Activated CD8-positive, alpha-beta memory T cell treated with anti-CD3 and anti-CD28 coated beads for 24 hours (primary cell): ENCODE data around the gene SNAPC3.
"Not testable (repeated sequence)": the region's sequence is repeated elsewhere in the genome, so short reads cannot be mapped to it uniquely, and the experiment has no call there.

Experiments used
- DNase-seq: peaks from one replicate; pipeline ENCODE4 v3.0.0-alpha.2; 2020

The SNAPC3 gene

DNA sequence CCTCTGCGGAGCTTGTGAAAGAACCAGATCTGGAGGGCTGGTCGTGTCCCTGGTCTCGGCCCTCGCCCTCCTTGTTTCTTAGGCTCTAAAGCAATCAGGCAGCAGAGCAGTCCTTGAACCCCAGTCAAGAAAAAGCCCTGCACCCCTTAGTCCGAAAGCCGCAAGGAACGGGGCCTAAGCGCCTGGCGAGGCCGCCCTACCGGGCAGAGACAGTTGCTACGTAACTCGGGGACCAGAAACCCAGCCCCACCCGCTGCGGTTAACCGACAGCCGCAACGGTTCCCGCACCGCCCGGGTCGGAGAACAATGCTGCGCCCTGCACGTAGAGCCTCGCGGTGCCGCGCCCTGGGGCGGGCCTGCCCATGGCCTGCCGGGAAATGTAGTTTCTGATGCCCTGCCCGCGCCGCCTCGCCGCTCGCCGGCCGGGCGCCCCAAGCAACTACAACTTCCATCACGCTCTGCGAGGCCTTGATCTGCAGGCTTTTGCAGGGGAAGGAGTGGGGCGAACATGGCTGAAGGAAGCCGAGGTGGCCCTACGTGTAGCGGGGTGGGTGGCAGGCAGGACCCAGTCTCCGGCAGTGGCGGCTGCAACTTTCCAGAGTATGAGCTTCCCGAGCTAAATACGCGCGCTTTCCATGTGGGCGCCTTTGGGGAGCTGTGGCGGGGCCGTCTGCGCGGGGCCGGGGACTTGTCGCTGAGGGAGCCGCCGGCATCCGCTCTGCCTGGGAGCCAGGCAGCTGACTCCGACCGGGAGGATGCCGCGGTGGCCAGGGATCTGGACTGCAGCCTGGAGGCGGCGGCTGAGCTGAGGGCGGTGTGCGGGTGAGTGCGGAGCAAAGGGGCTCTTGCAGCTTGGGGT lies at the start of gene SNAPC3:
TSS of gene SNAPC3 (plus strand) at position 505 of the 859 bp plus-strand sequence. CDS start at position 509, 4 bp downstream.
- peak; percentile 96 for DNase-seq

DNA sequence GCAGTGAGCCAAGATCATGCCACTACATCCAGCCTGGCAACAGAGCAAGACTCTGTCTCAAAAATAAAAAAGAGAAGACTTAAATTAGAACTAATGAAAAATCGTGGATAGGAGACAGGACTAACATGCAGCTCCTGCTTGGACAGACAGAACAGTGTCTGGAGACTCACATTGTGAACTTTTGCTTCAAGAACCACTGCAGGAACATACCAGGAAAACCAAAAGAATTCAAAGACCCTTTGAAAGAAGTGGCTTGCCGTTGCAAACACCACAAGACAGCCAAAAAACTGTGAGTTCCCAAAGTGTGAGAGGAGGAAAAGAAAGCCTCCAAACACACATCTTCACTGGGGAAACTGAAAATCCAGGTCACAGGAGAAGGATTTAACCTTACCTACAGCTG lies 48.8 kb upstream of the SNAPC3 start:
- DNase-seq, result no peak

DNA sequence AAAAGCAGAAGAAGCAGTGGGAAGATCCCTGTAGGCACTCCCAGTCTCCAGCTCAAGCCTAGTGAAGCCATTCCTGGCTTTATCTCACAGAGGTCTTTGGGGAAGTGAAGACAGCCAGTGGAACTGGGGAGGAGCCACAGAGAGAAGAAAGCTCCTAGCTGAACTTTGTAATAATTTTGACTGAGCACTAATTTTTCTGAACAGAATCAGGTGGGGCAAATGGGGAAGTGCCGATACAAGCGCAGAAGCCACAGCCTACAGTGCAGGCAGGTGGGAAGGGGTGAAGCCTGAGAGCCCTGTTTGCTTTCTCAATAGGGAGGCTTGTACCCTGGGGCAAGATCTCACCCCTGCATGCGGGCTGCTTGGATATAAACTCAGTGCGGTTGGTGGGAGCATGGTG lies 48.4 kb upstream of the SNAPC3 start:
- DNase-seq, result no peak

- no peak for DNase-seq
Measured at GRCh38 chr9:15374825-15375224, 47.9 kb upstream of the SNAPC3 start.

DNA sequence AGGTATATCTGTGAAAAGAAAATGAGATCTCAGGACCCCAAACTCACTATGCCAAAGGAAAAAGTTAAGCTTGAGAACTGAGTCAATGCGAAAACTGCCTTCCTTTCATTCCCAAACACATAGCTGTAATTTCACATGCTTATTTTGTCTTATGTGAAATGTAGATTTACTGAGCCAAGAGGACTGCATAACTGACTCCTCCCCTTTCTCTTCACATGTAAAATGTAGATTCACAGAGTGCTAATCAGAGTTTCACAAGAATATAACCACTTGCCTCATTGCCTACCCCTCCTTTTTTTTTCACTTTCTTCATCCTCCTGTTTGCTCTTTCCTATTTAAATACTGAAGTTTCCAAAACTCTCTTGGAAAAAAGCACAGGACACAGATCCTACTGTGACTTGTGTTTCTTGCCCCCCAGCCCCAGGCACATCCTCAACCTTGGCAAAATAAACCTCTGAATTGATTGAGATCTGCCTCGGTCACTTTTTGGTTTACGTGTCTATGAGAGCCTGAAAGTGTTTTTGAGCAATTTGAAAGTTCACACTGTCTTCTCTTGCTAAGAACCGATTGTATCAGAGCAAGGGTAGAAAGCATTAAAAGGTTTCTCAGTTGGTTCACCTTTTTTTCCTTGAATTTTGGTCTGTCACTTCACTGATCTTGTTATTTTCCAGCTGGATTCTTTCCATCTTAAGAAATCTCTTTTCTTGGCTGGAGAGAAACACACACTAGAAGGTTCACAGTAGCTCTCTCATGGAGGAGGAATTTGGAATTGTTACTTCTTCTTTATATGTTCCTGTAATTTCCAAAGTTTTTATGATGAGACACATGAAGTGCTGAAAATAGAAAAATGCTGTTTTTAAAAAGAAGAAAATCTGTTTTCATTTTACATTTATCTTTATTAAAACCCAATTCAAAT lies 44.8 kb upstream of the SNAPC3 start:
- no peak for DNase-seq

- not testable (repeated sequence) for DNase-seq
Measured at GRCh38 chr9:15379317-15379716, 43.4 kb upstream of the SNAPC3 start.

DNA sequence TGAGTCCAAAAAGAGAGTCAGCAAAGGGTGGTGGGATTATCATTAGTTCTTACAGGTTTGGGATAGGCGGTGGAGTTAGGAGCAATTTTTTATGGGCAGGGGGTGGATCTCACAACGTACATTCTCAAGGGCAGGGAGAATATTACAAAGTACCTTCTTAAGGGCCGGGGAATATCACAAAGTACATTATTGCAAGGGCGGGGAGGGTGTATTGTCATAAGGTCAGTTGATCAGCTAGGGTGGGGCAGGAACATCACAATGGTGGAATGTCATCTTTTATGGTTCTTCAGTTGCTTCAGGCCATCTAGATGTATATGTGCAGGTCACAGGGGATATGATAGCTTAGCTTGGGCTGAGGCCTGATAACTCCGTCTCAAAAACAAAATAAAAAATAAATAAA lies 42.8 kb upstream of the SNAPC3 start:
- not testable (repeated sequence) for DNase-seq

- no peak for DNase-seq
Measured at GRCh38 chr9:15381491-15381890, 41.2 kb upstream of the SNAPC3 start.

- DNase-seq, result no peak
Measured at GRCh38 chr9:15386465-15386864, 36.2 kb upstream of the SNAPC3 start.

- DNase-seq, result no peak
Measured at GRCh38 chr9:15389173-15389572, 33.5 kb upstream of the SNAPC3 start.

DNA sequence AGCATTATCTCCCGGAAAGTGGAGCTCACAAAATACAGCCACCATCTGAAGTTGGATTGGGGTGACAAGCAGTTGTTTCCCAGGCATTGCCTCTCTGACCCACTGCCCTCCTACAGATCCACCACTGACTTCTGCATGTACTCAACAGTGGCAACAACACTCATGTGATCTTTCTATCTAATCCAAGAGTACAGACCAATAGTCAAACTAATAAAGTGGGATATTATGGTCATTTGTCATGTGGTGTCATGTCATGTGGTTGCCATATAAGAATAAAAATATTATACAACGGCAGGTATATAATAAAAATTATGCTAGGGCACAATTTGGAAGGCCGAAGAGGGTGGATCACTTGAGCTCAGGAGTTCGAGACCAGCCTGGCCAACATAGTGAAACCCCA lies 33.0 kb upstream of the SNAPC3 start:
- DNase-seq, result no peak

DNA sequence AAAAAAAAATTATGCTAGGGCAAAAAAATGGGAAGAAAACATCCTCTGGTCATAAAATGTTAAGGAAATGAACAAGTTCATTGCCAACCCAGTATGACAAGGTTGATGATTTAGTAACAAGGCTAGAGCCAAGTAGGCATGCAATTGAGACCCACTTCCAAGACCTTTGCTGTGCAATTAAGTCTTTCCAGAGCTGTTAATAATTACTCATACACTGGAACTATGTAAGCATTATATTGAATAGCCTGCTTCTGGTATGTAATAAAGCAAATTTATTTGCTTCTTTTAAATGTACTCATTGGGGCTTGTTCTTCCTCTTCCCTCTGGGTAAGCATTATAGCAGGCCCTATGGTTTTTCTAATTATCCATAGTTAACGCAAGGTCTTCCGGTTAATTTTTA lies 32.5 kb upstream of the SNAPC3 start:
- no peak for DNase-seq

GRCh38 chr9:15392363-15392762 lies 30.3 kb upstream of the SNAPC3 start:
- no peak for DNase-seq

- DNase-seq, result no peak
Measured at GRCh38 chr9:15400281-15400941, 22.3 kb upstream of the SNAPC3 start.

DNA sequence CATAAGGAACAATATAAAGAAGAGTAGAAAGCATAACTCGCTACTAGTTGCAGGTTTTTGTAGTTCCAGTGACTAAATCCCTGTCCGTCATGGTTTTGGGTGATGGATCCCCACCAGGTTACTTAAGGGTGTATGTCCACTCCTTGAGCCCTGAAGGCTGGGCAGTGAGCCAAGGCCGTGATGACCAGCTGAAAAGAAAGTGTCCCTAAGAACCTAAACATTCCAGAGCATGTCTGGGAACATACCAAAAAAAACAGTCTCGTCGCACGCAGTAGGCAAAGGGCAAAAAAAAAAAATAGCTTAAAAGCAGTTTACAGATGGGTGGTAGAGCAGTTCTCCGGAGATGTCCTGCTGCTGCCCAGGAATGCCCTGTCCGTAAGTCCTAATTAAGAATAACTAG lies 21.4 kb upstream of the SNAPC3 start:
- DNase-seq, result no peak

GRCh38 chr9:15403155-15403554 lies 19.5 kb upstream of the SNAPC3 start:
- DNase-seq, result no peak

DNA sequence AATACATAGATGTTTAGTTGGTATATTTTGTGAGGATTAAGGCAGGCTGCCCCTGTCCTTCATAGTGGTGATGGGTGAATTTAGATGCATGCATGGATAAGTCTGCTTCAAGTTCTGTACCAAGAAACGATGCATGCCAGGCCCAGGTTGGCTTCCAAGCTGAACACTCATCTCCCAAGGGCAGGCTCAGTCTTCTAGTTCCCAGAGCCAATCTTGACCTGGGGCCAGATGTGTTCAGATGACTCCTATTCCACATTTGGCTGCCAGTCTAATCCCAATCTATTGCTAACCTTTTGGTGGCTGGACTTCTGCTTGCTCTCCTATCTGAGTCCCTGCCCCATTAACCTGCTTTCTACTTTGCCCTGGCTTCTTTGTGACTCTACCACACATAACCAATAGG lies 18.5 kb upstream of the SNAPC3 start:
- DNase-seq, result no peak

DNA sequence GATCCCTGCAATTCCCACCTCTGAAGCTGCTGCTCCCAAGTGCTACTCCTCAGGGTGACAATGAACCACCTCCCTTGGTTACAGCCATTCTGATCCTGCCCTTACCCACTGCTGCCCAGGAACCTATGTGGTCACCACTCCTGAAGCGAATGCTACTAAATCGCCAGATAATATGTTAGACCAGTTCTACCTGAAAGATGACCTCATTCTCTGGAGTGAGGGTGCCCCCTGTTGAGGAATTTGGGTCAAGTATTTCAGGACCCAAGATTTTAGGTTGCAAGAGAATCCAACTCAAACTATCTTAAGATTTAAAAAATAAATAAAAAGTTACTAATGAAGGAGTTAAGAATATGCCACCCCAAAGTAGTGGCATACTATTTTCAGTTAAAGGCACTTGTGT lies 5.8 kb upstream of the SNAPC3 start:
- no peak for DNase-seq

DNA sequence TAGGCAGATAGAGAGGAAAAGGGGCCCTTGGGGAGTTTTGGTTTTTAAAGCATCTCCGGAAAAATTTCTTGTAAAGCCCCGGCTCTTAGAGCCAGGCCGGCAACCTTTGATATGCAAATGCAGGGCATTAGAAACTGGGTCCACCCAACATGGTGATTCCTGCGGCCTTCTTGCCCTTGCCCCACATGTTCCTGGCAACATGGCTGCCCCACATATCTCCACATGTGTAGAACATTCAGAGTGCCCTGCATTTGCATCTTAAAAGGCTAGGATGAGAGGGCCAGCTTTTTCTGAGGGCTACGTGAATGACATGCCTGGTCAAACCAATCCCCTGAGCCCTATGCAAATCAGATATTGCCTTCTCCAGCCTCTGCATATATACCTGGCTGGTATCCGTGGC lies 5.0 kb upstream of the SNAPC3 start:
- DNase-seq, result no peak

DNA sequence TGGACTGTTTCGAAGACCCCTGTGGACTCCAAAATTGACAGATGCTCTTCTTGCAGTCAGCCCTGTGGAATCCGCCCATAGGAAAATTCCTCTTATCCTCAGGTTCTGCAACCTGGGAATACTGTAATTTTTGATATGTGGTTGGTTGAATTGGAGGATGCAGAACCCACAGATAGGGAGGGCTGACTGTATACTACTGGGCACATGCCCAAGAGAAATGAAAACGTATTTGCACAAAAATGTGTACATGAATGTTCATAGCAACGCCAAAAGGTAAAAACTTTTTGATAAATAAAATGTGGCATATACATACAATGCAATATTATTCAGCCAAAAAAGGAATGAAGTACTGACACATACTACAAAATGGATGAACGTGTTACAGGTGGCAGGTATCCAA lies 1.9 kb upstream of the SNAPC3 start:
- no peak for DNase-seq

DNA sequence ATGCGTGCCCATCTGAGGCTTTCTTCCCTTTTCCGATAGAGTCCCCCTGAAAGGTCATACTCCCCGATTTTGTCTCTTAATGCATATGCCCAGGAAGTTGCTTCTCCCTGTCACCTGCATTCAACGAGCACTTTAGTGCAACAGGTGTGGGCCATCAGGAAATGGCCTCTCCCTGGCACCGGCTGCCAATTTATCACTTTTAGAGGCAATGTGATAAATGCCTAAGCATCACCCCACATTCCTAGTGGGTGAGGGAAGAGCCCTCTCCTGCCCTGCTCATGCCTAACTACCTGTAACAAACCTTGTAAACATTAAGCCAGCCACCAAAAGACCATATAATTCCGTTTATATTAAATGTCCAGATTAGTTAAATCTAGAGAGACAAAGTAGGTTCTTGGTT lies 1.1 kb upstream of the SNAPC3 start:
- no peak for DNase-seq

DNA sequence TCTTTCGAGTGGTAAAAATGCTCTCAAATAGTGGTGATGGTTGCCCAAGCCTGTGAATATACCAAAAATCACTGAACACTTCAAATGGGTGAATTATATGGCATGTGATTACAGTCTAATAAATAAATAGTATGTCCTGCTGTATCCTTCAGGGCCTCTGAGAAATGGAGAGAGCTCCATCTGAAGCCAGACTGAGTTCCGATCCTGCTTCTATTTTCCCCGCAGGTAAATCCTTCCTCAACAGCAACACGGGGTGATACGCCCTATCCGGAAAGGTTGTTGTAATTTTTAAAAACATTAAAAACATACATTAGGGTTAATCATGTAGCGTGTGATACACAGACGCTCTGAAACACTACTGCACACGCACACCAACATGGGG lies 695 bp upstream of the SNAPC3 start:
- DNase-seq, result no peak

- no peak for DNase-seq
Measured at GRCh38 chr9:15423231-15423985, 732 bp downstream of the SNAPC3 start.
